Cardiac fibroblast (primary cell): Measurements from ENCODE around the gene APOH.

Experiments
- DNase-seq, 2 donors: peaks; one replicate each; pipeline versions ENCODE4 v3.0.0 to v3.0.0-alpha.2; 2010; ENCODE audit warnings: low read depth in 2 of 2
- H3K4me3 ChIP-seq, 2 donors: replicated peaks in 1 of 2; 1 replicate in 1 of 2; 2 replicates in 1 of 2; pipeline ENCODE4 v1.5.1; 2011; ENCODE audit warnings: low read depth in 2 of 2, low read length in 2 of 2, mild to moderate bottlenecking in 2 of 2, moderate library complexity in 1 of 2
- TF ChIP-seq, protein P1 (sequence below): IDR thresholded peaks from one replicate; pipeline ENCODE4 v1.5.1; 2011; ENCODE audit warnings: low read depth, mild to moderate bottlenecking, low read length, inconsistent platforms

Gene APOH

DNA sequence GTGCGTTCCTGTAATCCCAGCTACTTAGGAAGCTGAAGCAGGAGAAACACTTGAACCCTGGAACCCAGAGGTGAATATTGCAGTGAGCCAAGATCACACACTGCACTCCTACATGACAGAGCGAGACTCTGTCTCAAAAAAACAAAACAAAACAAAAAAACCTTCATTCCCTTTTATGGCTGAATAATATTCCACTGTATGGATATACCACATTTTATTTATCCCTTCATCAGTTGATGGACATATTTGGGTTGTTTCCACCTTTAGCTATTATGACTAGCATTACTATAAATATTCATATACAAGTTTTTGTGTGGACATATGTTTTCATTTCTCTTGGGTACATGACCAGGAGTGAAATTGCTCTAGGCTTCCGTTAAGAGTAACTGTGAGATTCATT, 42.3 kb upstream of the APOH start:
- H3K4me3 ChIP-seq: no peak overlapping the region
- no peak for DNase-seq
- TF ChIP-seq, protein P1, sequence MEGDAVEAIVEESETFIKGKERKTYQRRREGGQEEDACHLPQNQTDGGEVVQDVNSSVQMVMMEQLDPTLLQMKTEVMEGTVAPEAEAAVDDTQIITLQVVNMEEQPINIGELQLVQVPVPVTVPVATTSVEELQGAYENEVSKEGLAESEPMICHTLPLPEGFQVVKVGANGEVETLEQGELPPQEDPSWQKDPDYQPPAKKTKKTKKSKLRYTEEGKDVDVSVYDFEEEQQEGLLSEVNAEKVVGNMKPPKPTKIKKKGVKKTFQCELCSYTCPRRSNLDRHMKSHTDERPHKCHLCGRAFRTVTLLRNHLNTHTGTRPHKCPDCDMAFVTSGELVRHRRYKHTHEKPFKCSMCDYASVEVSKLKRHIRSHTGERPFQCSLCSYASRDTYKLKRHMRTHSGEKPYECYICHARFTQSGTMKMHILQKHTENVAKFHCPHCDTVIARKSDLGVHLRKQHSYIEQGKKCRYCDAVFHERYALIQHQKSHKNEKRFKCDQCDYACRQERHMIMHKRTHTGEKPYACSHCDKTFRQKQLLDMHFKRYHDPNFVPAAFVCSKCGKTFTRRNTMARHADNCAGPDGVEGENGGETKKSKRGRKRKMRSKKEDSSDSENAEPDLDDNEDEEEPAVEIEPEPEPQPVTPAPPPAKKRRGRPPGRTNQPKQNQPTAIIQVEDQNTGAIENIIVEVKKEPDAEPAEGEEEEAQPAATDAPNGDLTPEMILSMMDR: no peak

DNA sequence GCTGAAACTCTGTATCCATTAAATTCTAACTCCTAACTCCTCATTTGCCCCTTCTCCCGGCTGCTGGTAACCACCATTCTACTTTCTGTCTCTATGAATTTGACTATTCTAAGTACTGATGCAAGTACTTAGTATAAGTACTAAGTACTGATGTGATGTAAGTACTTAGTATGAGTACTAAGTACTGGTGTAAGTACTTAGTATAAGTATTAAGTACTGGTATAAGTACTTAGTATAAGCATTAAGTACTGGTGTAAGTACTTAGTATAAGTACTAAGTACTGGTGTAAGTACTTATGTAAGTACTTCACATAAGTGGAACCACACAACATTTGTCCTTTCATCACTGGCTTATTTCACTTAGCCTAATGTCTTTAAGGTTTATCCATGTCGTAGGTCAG, 40.9 kb upstream of the APOH start:
- DNase-seq: no peak
- TF ChIP-seq, protein P1: no peak
- no peak overlapping the region for H3K4me3 ChIP-seq

DNA sequence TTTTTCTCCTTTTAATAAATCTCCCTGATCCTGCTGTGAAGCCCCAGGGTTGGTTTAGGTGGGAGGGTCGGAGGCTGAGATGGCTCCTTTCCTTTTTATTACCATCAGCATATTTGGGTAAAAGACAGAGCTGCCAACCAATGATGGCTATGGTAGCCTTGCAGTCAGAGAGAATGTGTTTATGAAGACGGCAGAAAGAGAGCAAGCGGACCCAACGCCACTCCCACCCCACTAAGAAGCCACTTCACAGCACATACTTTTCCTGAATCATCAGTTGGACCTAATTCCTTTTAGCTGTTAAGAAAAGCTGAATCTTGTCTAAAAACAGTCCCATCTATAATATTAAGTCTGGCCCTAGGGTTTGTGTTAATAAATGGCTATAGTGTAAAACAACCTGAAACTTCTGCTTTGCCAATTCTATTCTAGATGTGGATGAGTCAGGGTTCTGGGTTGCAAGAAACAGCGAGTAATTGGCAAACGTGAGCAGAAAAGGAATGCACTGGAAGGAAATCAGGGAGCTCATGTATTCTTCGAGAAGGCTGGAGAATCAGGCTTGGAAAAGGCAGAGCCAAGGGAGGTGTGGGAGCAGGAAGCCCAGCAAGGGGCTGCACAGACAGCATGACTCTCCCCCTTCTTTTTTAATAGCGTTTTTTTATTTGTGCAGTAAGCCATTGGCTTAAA, 39.2 kb upstream of the APOH start:
- H3K4me3 ChIP-seq: no peak overlapping the region
- DNase-seq: peak; percentile 83 to 86
- TF ChIP-seq, protein P1: no peak

DNA sequence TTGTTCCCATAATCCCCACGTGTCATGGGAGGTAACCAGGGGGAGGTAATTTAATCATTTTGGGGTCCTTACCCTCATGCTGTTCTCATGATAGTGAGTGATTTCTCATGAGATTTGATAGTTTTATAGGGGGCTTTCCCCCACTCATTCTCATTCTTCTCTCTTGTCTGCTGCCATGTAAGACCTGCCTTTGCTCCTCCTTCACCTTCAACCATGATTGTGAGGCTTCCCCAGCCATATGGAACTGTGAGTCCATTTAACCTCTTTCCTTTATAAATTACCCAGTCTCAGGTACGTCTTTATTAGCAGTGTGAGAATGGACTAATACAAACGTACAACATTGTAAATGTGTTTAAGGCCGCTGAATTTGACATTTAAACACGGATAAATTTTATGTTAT, 35.5 kb upstream of the APOH start:
- DNase-seq: no peak
- TF ChIP-seq, protein P1: no peak
- H3K4me3 ChIP-seq: no peak overlapping the region

DNA sequence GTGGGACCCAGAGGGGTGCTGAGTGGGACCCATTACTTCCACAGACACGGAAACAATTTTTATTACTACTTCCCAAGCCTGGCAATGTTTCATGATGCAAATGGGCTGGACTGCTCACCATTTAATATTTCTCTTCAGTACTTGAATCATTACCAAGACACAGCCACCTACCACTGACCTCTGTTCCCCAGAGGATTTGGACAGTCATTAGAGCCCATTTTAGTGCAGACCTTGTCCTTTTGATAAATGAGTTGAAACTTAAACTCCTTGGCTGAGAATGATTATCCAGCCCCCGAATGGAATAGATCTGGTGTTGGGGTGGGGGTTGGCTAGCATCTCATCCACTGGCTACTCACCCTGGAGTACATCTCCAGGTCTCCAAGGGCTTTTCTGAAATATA, 33.6 kb upstream of the APOH start:
- H3K4me3 ChIP-seq: no peak overlapping the region
- TF ChIP-seq, protein P1: no peak
- DNase-seq: no peak

DNA sequence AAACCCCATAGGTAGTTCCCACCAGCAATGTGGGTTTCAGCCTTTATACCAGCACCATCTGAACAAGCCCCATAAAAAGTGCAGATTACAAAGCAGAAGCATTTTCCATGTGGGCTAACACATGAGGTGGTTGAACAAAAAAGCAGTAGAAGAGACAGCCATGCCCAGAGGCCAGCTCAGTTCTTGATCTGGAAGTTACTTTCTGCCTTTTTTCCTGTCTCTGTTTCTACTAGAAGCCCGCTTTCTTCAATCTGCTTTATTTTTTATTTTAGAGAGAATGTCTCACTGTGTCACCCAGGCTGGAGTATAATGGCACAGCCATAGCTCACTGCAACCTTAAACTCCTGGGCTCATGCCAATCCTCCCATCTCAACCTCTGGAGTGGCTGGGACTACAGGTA, 31.5 kb upstream of the APOH start:
- DNase-seq: no peak

More for the DNA sequence above, 31.5 kb upstream of the APOH start:
- TF ChIP-seq, protein P1: no peak
- H3K4me3 ChIP-seq: no peak overlapping the region
